Loucy (cell line): ENCODE results near the gene RAD51B.

Experiments
- H2AFZ ChIP-seq: fragments of 200-600 bp; sonication (generic); 2 replicates; pipeline ENCODE4 v1.6.0; 2016; ENCODE audit warnings: antibody characterized with exemption, mild to moderate bottlenecking, low read length, moderate library complexity
- H3F3A ChIP-seq: fragments of 200-600 bp; 2 replicates; pipeline ENCODE4 v1.6.0; 2016; ENCODE audit warnings: antibody characterized with exemption, low read depth, mild to moderate bottlenecking
- H3K27me3 ChIP-seq: fragments of 200-600 bp; sonication (generic); 2 replicates; pipeline ENCODE4 v1.6.1; 2014; ENCODE audit warnings: low read length, mild to moderate bottlenecking; ENCODE audit not compliant: insufficient read depth, poor library complexity, severe bottlenecking
- H3K36me3 ChIP-seq: fragments of 200-600 bp; sonication (generic); 2 replicates; pipeline ENCODE4 v1.6.1; 2016; ENCODE audit warnings: low read length; ENCODE audit not compliant: insufficient read depth
- H3K4me1 ChIP-seq: fragments of 200-600 bp; sonication (generic); 2 replicates; pipeline ENCODE4 v1.5.1; 2014; ENCODE audit warnings: low read length, mild to moderate bottlenecking; ENCODE audit not compliant: insufficient read depth, poor library complexity, severe bottlenecking
- H3K4me2 ChIP-seq: fragments of 200-600 bp; sonication (generic); 2 replicates; pipeline ENCODE4 v1.6.0; 2014; ENCODE audit warnings: antibody characterized with exemption, low read length, low read depth, mild to moderate bottlenecking; ENCODE audit not compliant: poor library complexity, severe bottlenecking
- H3K4me3 ChIP-seq: fragments of 200-600 bp; sonication (generic); 2 replicates; pipeline ENCODE4 v1.5.1; 2014; ENCODE audit warnings: low read length, mild to moderate bottlenecking, mixed read lengths; ENCODE audit not compliant: poor library complexity, severe bottlenecking
- H3K79me2 ChIP-seq: fragments of 200-600 bp; sonication (generic); 2 replicates; pipeline ENCODE4 v1.6.1; 2014; ENCODE audit warnings: low read length; ENCODE audit not compliant: insufficient read depth
- H3K9ac ChIP-seq: fragments of 200-600 bp; sonication (generic); 2 replicates; pipeline ENCODE4 v1.6.0; 2014; ENCODE audit warnings: mild to moderate bottlenecking, low read depth, low read length, moderate library complexity; ENCODE audit not compliant: poor library complexity, severe bottlenecking
- H3K9me2 ChIP-seq: fragments of 200-600 bp; sonication (generic); replicated peaks from 2 replicates; pipeline ENCODE4 v1.6.1; 2016; ENCODE audit warnings: low read depth, low read length, mixed read lengths
- H3K9me3 ChIP-seq: fragments of 200-600 bp; sonication (generic); 2 replicates; pipeline ENCODE4 v1.6.1; 2014; ENCODE audit warnings: mild to moderate bottlenecking, antibody characterized with exemption, low read length, low read depth; ENCODE audit not compliant: insufficient read depth
- H4K20me1 ChIP-seq: fragments of 200-600 bp; sonication (generic); 2 replicates; pipeline ENCODE4 v1.6.0; 2014; ENCODE audit warnings: antibody characterized with exemption, low read length, mild to moderate bottlenecking; ENCODE audit not compliant: insufficient read depth, poor library complexity, severe bottlenecking
- EZH2phosphoT487 ChIP-seq: fragments of 200-600 bp; IDR thresholded peaks from 2 replicates; pipeline ENCODE4 v1.6.1; 2018; ENCODE audit warnings: antibody characterized with exemption, mild to moderate bottlenecking, moderate library complexity, borderline replicate concordance
- TF ChIP-seq, protein P1 (sequence below): fragments of 200-600 bp; sonication (generic); conservative IDR thresholded peaks from 2 replicates; pipeline ENCODE4 v1.5.1; 2014; ENCODE audit warnings: mild to moderate bottlenecking, antibody characterized with exemption, low read length

The RAD51B gene

DNA sequence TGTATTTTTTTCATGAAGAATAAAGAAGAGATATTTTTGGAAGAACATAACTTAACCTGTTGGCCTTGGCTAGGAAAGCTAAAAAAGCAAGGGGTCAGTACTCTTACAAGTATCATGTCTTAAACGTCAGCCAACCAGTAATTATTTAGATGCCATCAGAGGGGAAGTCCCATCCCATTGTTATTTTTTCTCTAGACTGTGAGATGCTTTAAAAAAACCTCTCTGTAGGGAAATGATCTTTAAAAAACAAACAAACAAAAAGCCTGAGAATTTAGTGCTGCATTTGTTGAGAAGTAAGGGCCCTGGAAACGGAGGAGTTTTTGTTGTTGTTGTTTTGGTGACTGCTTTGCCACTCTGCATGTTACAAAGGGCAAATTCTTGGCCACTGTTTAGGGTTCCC is 499.2 kb downstream of the RAD51B start:
- H3F3A ChIP-seq, result no peaks in the 10 kb centered on the region
- no peaks in the 10 kb centered on the region for H3K27me3 ChIP-seq
- no peak for TF ChIP-seq EZH2phosphoT487
- TF ChIP-seq, protein P1, sequence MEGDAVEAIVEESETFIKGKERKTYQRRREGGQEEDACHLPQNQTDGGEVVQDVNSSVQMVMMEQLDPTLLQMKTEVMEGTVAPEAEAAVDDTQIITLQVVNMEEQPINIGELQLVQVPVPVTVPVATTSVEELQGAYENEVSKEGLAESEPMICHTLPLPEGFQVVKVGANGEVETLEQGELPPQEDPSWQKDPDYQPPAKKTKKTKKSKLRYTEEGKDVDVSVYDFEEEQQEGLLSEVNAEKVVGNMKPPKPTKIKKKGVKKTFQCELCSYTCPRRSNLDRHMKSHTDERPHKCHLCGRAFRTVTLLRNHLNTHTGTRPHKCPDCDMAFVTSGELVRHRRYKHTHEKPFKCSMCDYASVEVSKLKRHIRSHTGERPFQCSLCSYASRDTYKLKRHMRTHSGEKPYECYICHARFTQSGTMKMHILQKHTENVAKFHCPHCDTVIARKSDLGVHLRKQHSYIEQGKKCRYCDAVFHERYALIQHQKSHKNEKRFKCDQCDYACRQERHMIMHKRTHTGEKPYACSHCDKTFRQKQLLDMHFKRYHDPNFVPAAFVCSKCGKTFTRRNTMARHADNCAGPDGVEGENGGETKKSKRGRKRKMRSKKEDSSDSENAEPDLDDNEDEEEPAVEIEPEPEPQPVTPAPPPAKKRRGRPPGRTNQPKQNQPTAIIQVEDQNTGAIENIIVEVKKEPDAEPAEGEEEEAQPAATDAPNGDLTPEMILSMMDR, result no peak
- H3K4me3 ChIP-seq, result no peak overlapping the region
- no peaks in the 10 kb centered on the region for H3K9me3 ChIP-seq
- H3K36me3 ChIP-seq, result no peaks in the 10 kb centered on the region
- no peak overlapping the region for H3K9ac ChIP-seq
- H2AFZ ChIP-seq, result no peak overlapping the region
- H3K4me2 ChIP-seq, result no peak overlapping the region
- no peaks in the 10 kb centered on the region for H3K9me2 ChIP-seq
- peaks cover 18% of the 10 kb centered on the region for H3K4me1 ChIP-seq
- H4K20me1 ChIP-seq, result no peaks in the 10 kb centered on the region
- no peaks in the 10 kb centered on the region for H3K79me2 ChIP-seq

DNA sequence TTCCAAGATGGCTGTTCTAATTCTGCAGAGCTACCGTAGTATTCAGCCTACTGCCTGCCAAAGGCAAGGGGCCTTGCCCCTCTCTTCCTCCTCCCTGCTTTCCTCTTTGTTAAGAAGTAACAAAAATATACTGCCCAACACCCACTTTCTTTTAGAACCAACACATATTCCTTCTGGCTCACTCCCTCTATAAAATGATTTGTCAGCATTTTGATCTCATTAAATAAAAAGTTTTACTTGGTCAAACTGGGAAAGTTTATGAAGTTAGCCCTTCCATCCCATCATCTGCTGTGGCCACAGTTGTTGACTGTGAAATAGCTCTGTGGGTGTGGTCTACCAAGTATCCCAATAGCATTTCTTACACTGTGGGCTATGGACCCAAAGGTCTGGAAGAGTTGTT is 500.9 kb downstream of the RAD51B start:
- Histone ChIP-seq H3K9me2 (no peaks in the 10 kb centered on the region), H3K9ac (no peak overlapping the region), H3K4me2 (peak overlapping the region; percentile 7), H3K36me3 (no peaks in the 10 kb centered on the region), H3K27me3 (no peaks in the 10 kb centered on the region), H3K4me1 (peaks cover 8% of the 10 kb centered on the region), H3K9me3 (no peaks in the 10 kb centered on the region), H2AFZ (0 out of 2 replicates have a peak overlapping the region, but pooled peaks have one; percentile 60), H3K4me3 (no peak overlapping the region), H3K79me2 (no peaks in the 10 kb centered on the region), H3F3A (no peaks in the 10 kb centered on the region), H4K20me1 (no peaks in the 10 kb centered on the region)
- TF ChIP-seq EZH2phosphoT487, result no peak
- TF ChIP-seq, protein P1, result no peak

GRCh38 chr14:68322940-68323620 is 503.5 kb downstream of the RAD51B start:
- Histone ChIP-seq H3K9me2 (no peaks in the 10 kb centered on the region), H4K20me1 (no peaks in the 10 kb centered on the region), H3K9ac (no peak overlapping the region), H3K79me2 (no peaks in the 10 kb centered on the region), H2AFZ (no peak overlapping the region), H3K36me3 (no peaks in the 10 kb centered on the region), H3F3A (no peaks in the 10 kb centered on the region), H3K27me3 (no peaks in the 10 kb centered on the region), H3K4me3 (no peak overlapping the region), H3K4me2 (no peak overlapping the region), H3K9me3 (no peaks in the 10 kb centered on the region), H3K4me1 (peaks cover 8% of the 10 kb centered on the region)
- TF ChIP-seq EZH2phosphoT487, result no peak
- TF ChIP-seq, protein P1, result no peak
